Tibial nerve (tissue), 4 donors: ENCODE measurements around the gene SFN.

ENCODE experiments used
- EP300 ChIP-seq, 2 donors: sonication (generic); formaldehyde crosslinking; IDR thresholded peaks; one replicate each; pipeline ENCODE4 v1.6.1; 2017; ENCODE audit warnings: antibody characterized with exemption in 2 of 2, mild to moderate bottlenecking in 1 of 2
- POLR2A ChIP-seq, 2 donors: fragments of 450-650 bp; IDR thresholded peaks; one replicate each; pipeline ENCODE4 v1.6.1; 2017; ENCODE audit warnings: antibody characterized with exemption in 2 of 2, mild to moderate bottlenecking in 2 of 2, moderate library complexity in 2 of 2
- TF ChIP-seq, protein P1 (sequence below), 5 experiments: fragments of 200-600 bp in 3 of 5; fragments of 450-650 bp in 2 of 5; sonication (generic) in 3 of 5; IDR thresholded peaks; one replicate each; pipeline ENCODE4 v1.5.1; 2016 to 2019; ENCODE audit warnings: antibody characterized with exemption in 5 of 5, mild to moderate bottlenecking in 3 of 5, moderate library complexity in 2 of 5

DNA sequence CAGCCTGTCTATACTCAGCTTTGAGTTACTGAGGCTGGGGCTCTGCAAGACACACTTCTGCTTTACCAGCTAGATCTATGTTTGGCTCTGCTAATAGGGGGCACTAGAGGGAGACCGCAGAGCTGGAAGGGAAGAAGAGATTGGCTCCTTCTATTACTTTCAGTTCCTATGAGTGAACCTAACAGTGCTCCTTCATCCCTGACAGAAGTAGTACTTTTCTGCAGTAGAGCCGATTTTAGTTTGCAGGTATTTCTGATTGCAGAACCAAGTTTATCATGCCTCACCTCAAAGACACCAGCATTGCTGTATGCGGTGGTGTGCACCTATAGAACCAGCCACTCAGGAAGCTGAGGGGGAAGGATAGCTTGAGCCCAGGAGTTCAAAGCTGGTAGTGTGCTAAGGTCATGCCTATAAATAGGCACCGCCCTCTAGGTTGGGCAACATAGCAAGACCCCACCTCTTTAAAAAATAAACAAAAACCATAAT, 42.1 kb upstream of the SFN start:
- TF ChIP-seq, protein P1, sequence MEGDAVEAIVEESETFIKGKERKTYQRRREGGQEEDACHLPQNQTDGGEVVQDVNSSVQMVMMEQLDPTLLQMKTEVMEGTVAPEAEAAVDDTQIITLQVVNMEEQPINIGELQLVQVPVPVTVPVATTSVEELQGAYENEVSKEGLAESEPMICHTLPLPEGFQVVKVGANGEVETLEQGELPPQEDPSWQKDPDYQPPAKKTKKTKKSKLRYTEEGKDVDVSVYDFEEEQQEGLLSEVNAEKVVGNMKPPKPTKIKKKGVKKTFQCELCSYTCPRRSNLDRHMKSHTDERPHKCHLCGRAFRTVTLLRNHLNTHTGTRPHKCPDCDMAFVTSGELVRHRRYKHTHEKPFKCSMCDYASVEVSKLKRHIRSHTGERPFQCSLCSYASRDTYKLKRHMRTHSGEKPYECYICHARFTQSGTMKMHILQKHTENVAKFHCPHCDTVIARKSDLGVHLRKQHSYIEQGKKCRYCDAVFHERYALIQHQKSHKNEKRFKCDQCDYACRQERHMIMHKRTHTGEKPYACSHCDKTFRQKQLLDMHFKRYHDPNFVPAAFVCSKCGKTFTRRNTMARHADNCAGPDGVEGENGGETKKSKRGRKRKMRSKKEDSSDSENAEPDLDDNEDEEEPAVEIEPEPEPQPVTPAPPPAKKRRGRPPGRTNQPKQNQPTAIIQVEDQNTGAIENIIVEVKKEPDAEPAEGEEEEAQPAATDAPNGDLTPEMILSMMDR (IDR thresholded peaks at IDR 0.05) = peak in 1 of 5 experiments; percentile 6
- TF ChIP-seq POLR2A (IDR thresholded peaks at IDR 0.05) (no peak), EP300 (IDR thresholded peaks at IDR 0.05) (no peak)
